HepG2 (cell line): ENCODE measurements around the gene NCAM2. TPM values are rescaled to one million over a fixed set of nuclear protein-coding genes. Genes with fewer than 3 reads are reported as not detected.

Experiments used
- ATAC-seq: fragments of 200-7000 bp; cut with Tn5 transposase; 3 replicates; pipeline ENCODE4 v1.9.1; 2020; ENCODE audit warnings: mild to moderate bottlenecking, moderate library complexity
- BruUV-seq: library from RNA; stranded (reverse); fragments of 400-500 nt; replicated peaks from 2 replicates; lab custom pipeline; 2021; lab: Mats Ljungman, UMichigan
- CTCF ChIA-PET: fragments of 300-600 bp; formaldehyde crosslinking; extraction: SDS; loops from one replicate; lab custom pipeline; 2021; ENCODE audit warnings: low total read pairs, inconsistent platforms, low intra/inter-chr PET ratio; lab: Yijun Ruan, JAX
- POLR2A ChIA-PET: fragments of 350-600 bp; sonication (Branson Sonifier 250); formaldehyde crosslinking; loops from one replicate; lab custom pipeline; 2020; ENCODE audit warnings: antibody characterized with exemption, inconsistent platforms; lab: Yijun Ruan, JAX
- DNase-seq: peaks from one replicate; pipeline ENCODE4 v3.0.0-alpha.2; 2015; ENCODE audit warnings: low spot score
- FAIRE-seq: peaks from 3 replicates; lab custom pipeline; 2011; peaks lifted over from hg19 to GRCh38; lab: Jason Lieb, UNC
- H2AFZ ChIP-seq: one replicate; pipeline ENCODE4 v1.6.1; 2011; ENCODE audit warnings: low read length, inconsistent platforms
- H3K27ac ChIP-seq: fragments of 300-600 bp; 3 replicates; pipeline ENCODE4 v1.8.0; 2011; ENCODE audit warnings: mixed run types, mild to moderate bottlenecking, mixed read lengths, low read length, inconsistent platforms; ENCODE audit not compliant: insufficient read depth; ENCODE audit errors: extremely low read length
- H3K27me3 ChIP-seq, 2 experiments: fragments of 200-600 bp in 1 of 2; 2 replicates in 1 of 2; 3 replicates in 1 of 2; pipeline versions ENCODE4 v1.6.0 to v1.8.0; 2011; ENCODE audit warnings: low read length in 2 of 2, mild to moderate bottlenecking in 2 of 2, moderate library complexity in 2 of 2, inconsistent platforms in 1 of 2; ENCODE audit not compliant: insufficient read depth in 2 of 2, control insufficient read depth in 1 of 2
- H3K36me3 ChIP-seq, 2 experiments: fragments of 200-600 bp in 1 of 2; replicated peaks in 1 of 2; 2 replicates in 1 of 2; 3 replicates in 1 of 2; pipeline versions ENCODE4 v1.5.1 to v1.8.0; 2011; ENCODE audit warnings: low read length in 2 of 2, inconsistent platforms in 1 of 2; ENCODE audit not compliant: insufficient read depth in 2 of 2, control insufficient read depth in 1 of 2
- H3K4me1 ChIP-seq: 2 replicates; pipeline ENCODE4 v1.5.1; 2012; ENCODE audit warnings: low read length, inconsistent platforms; ENCODE audit not compliant: insufficient read depth
- H3K4me2 ChIP-seq: 2 replicates; pipeline ENCODE4 v1.6.0; 2011; ENCODE audit warnings: low read depth, low read length, inconsistent platforms
- H3K4me3 ChIP-seq, 3 experiments: fragments of 200-600 bp in 1 of 3; sonication (generic), shearing (Covaris generic) in 1 of 3; replicated peaks in 1 of 3; 2 replicates each; pipeline ENCODE4 v1.5.1; 2011 to 2016; ENCODE audit warnings: low read length in 3 of 3, inconsistent platforms in 2 of 3, low read depth in 2 of 3, mild to moderate bottlenecking in 2 of 3, control low read depth in 1 of 3, mixed read lengths in 1 of 3; ENCODE audit not compliant: insufficient read depth in 1 of 3
- H3K79me2 ChIP-seq: one replicate; pipeline ENCODE4 v1.6.1; 2011; ENCODE audit warnings: low read length, inconsistent platforms; ENCODE audit not compliant: insufficient read depth
- H3K9ac ChIP-seq: 2 replicates; pipeline ENCODE4 v1.6.0; 2011; ENCODE audit warnings: mild to moderate bottlenecking, low read depth, low read length, inconsistent platforms; ENCODE audit not compliant: insufficient read depth
- H3K9me3 ChIP-seq: 2 replicates; pipeline ENCODE4 v1.5.1; 2012; ENCODE audit warnings: mild to moderate bottlenecking, low read length
- H4K20me1 ChIP-seq: 2 replicates; pipeline ENCODE4 v1.6.0; 2011; ENCODE audit warnings: inconsistent platforms, mild to moderate bottlenecking, low read length, moderate library complexity; ENCODE audit not compliant: insufficient read depth
- CTCF ChIP-seq: sonication (generic); formaldehyde crosslinking; IDR thresholded peaks from 2 replicates; pipeline ENCODE4 v1.5.0; 2020; ENCODE audit warnings: mild to moderate bottlenecking, missing genetic modification reagents, moderate library complexity
- JUNB ChIP-seq: sonication (generic); formaldehyde crosslinking; IDR thresholded peaks from 2 replicates; pipeline ENCODE4 v1.8.0; 2022; ENCODE audit warnings: missing genetic modification reagents, mild to moderate bottlenecking, borderline replicate concordance
- SMC3 ChIP-seq: IDR thresholded peaks from 2 replicates; pipeline ENCODE4 v1.6.1; 2011; ENCODE audit warnings: low read length, improper control_type of control experiment
- ZNF282 ChIP-seq: fragments of 450-650 bp; IDR thresholded peaks from 2 replicates; pipeline ENCODE4 v1.6.1; 2018; ENCODE audit not compliant: partially characterized antibody
- ZNF468 ChIP-seq: sonication (generic); formaldehyde crosslinking; IDR thresholded peaks from 2 replicates; pipeline ENCODE4 v1.8.0; 2022; ENCODE audit warnings: mild to moderate bottlenecking, moderate library complexity, missing genetic modification reagents
- WGBS: methylation state at CpG from one replicate; pipeline ENCODE4 v1.1.6; 2017; ENCODE audit warnings: low lambda C conversion rate; 5-methylcytosine and 5-hydroxymethylcytosine counted together
- in situ Hi-C: cut with HindIII; loops from 2 replicates; pipeline ENCODE4 v1.10.0; 2017; ENCODE audit warnings: low pct_unique_long_range_greater_than_20kb; ENCODE audit not compliant: extremely low pct_ligation_motif_present
- intact Hi-C: fragments of 100-400 bp; cut with micrococcal nuclease; formaldehyde crosslinking; loops from one replicate; pipeline ENCODE4 v1.10.0; 2022; ENCODE audit not compliant: unreplicated experiment
- polyA plus RNA-seq, 8 experiments: library from polyadenylated mRNA; depleted of rRNA in 3 of 8; stranded (reverse) in 7 of 8; unstranded in 1 of 8; fragments of >200 nt; fragmentation: Illumina TruSeq in 4 of 8; extraction: Trizol in 4 of 8; gene quantifications; 2 replicates each; pipeline versions ENCODE4 v1.2.1 to v1.2.3, GENCODE V29; 2011 to 2016; ENCODE audit warnings: low read depth in 4 of 8, missing spikeins in 1 of 8, mixed read lengths in 1 of 8; ENCODE audit not compliant: insufficient read depth in 1 of 8
- total RNA-seq, 5 experiments: library from RNA; depleted of rRNA; stranded (reverse); fragments of >200 nt; fragmentation: Illumina TruSeq; extraction: Trizol; gene quantifications; 2 replicates each; pipeline ENCODE4 v1.2.3, GENCODE V29; 2016; ENCODE audit warnings: low read depth in 1 of 5

NCAM2 gene
- total and polyA plus RNA-seq, 2 of the 13 experiments (the other 11 are each of a cell fraction or from before 2014, with no cell fraction given): not detected

DNA sequence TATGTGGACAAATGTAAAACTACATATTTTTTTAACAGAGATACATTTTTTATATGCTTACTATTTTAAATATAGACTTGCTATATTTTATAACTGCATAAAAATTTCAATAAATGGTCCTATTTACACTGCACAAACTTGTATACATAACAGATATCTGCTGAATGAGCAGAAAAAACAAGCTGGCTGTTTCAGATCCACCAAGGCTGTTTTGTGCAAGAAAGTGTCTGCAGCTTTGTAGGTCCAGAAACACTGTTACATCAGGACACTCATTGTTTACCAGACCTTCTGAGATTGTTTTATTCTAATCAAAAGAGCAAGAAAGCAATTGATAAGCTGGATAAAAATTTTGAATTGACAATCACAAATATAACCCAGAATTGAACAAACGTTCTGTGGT, 99.3 kb downstream of the NCAM2 start (continued):
- TF ChIP-seq CTCF: no peak

DNA sequence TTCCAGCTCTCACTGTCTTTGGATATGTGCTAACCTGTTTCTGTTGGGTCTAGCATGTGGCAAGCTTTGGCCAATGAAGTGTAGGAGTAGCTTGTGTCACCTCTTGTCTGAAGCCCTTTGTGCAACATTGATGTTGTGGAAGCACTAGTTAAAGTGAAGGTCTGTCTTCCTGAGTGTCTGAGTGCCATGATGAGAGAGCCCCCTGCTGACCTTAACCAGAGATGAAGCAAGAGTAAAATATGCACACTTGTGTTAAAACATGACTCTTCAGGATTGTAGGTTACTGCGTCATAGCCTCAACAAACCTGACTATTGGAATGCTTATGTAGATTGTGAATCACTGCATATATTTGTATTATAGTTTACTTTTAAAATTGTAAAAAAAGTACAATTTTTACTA, 103.7 kb downstream of the NCAM2 start:
- H3K9me3 ChIP-seq: peaks cover 39% of the 10 kb centered on the region
- peak; percentile 54; the same call in 2 of the 3 replicates for ATAC-seq
- intact Hi-C loops: loop anchor here (2.0 kb wide), 1 partner anchor 103 kb away; the partner anchor contains the start of gene NCAM2
- H3K27me3 ChIP-seq: no peaks in the 10 kb centered on the region
- no peaks in the 10 kb centered on the region for H3K4me1 ChIP-seq
- no peak overlapping the region for H3K4me2 ChIP-seq
- no peak overlapping the region for H3K9ac ChIP-seq
- DNase-seq: peak; percentile 3
- no peak overlapping the region for H3K27ac ChIP-seq
- POLR2A ChIA-PET: no interaction called here
- in situ Hi-C loops: no loop called here
- no peaks in the 10 kb centered on the region for H3K36me3 ChIP-seq
- no peak overlapping the region for H2AFZ ChIP-seq
- H3K79me2 ChIP-seq: no peaks in the 10 kb centered on the region
- BruUV-seq: no TSS peak
- WGBS: 45% methylated on average over 1 of the region's 1 CpG
- CTCF ChIA-PET: interaction anchor here (0.8 kb wide), 1 partner anchor 102 kb away, joined by 3 read pairs; no protein-coding TSS in a partner anchor
- FAIRE-seq: no peak
- TF ChIP-seq ZNF468 (no peak), JUNB (CRISPR knock-in tag) (no peak), SMC3 (0 out of 2 replicates have a peak, but pooled peaks have one; percentile 4), ZNF282 (no peak), CTCF (peak; percentile 38; the same call in 1 of the 2 replicates)
- H4K20me1 ChIP-seq: no peaks in the 10 kb centered on the region
- no peak overlapping the region for H3K4me3 ChIP-seq
